Right lung (tissue), 5 donors: ENCODE data around the gene MRI1. TPM values are rescaled to one million over a fixed set of nuclear protein-coding genes. Genes with fewer than 3 reads are reported as not detected.
"Not testable (repeated sequence)": the region's sequence is repeated elsewhere in the genome, so short reads cannot be mapped to it uniquely, and the experiment has no call there.

ENCODE experiments used
- DNase-seq, 2 donors: peaks; one replicate each; pipeline ENCODE4 v3.0.0-alpha.2; 2013
- polyA plus RNA-seq, 5 donors: library from polyadenylated mRNA; unstranded; fragments of 120-200 nt; gene quantifications; one replicate each; pipeline versions ENCODE4 v1.2.1 to v1.2.3, GENCODE V29; 2013; ENCODE audit warnings: inconsistent platforms in 1 of 5, low replicate concordance in 1 of 5; ENCODE audit not compliant: insufficient read length in 5 of 5, insufficient read depth in 1 of 5

The MRI1 gene
- polyA plus RNA-seq, 5 donors, result 42.2 to 70.5 (median 55.0) TPM

DNA sequence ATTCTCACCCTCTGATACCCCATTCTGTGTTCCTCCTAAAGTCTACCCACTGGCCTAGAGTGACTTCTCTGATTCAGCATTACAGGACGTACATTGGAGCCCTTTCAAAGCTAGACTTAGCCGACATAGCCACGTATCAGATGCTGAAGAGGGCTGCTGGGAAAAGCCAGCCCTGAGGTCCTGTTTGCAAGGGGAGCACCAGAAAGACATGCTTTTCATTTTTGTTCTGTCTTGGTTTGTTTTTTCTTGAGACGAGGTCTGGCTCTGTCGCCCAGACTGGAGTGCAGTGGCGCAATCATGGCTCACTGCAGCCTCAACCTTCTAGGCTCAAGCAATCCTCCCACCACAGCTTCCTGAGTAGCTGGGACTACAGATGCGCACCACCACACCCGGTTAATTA is 24.7 kb downstream of the MRI1 start:
- no peak for DNase-seq

- no peak for DNase-seq
These were observed 26.0 kb downstream of the MRI1 start for GRCh38 chr19:13790354-13790753.

DNA sequence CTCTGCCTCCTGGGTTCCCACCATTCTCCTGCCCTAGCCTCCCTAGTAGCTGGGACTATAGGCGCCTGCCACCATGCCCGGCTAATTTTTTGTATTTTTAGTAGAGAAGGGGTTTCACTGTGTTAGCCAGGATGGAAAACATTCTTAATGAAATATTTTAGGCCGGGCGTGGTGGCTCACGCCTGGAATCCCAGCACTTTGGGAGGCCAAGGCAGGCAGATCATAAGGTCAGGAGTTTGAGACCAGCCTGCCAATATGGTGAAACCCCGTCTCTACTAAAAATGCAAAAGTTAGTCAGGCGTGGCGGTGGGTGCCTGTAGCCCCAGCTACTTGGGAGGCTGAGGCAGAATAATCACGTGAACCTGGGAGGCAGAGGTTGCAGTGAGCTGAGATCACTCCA is 29.0 kb downstream of the MRI1 start:
- DNase-seq, result not testable (repeated sequence)

GRCh38 chr19:13794398-13794756 is 30.1 kb downstream of the MRI1 start:
- peak; percentile 89 to 95 for DNase-seq

DNA sequence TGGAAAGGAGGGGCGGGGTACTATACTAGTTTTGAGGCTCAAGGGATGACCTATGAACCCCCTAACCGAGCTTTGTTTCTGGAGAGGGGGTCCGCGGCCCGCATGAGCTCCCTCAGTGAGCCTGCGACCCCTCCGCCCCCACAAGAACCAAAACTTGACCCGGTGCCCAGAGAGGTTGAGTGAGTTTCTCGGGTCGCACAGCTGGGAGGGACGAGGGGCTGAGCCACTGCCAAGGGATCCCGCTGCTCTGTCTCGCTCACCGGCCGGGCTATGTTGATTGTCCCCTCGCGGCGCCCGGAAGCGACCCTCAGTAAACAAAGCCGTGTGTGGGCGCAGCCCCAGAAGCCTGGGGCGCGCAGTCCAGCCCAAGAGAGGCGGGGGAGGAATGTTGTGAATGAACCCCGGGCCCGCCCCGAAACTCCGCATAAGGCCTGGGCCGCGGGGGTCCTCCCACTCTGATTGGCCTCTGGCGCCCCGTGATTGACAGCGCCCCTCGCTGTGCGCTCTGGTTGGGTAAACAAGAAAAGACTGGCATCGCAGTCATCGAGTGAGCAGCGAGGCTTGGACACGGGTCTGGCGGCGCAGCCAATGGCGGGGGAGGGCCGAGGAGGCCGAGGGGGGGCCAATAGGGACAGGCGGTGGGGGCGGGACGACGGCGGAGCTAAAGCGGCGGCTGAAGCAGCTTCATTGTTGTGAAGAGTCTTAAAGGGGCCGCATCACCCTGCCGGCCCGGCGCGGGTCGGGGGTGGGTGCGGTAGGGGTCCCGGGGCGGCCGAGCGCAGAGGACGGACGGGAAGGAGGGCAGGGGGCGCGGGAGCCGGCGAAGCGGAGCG is 30.7 kb downstream of the MRI1 start, which contains the start of gene ZSWIM4:
TSS of gene ZSWIM4 (plus strand) at position 687 of the 833 bp plus-strand sequence. CDS start 206 bp downstream, outside the sequence.
- peak; percentile 99 for DNase-seq

GRCh38 chr19:13795595-13796300 is 31.4 kb downstream of the MRI1 start:
- DNase-seq, result no peak

DNA sequence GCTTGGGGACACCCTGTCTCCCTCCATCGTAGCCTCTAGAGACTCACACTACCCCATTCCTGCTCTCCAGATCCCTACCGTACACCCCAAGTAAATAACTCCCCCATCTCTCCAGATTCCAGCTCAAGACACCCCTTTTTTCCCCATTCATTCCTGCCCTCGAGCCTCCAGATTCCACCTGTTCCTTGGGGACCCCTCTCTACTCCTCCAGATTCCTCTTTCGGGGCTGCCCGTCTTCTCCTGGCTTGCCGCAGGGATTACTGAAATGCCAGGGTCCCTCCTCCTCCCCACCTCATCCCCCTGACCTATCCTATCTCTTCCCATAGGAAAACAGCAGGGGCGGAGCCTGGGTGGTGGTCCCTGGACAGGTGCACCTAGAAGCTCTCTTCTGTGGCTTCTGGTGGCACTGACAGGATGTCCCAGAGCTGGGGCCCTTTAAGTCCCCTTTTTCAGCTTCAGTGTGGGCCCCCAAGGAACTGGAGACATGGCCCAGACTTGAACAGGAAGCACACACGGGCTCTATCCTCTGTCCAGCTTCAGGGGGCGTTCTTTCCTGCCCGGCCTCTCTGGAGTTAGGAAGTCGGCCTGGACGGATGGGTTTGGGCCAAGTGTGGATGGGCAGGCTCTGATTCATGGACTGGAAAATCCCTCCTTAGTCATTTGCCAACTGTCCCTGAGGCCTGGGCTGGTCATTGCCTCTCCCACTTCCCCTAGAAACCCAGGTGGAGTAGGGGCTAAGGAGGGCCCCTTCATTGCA is 32.2 kb downstream of the MRI1 start:
- no peak for DNase-seq

- no peak for DNase-seq
These were observed 32.7 kb downstream of the MRI1 start for GRCh38 chr19:13797058-13797440.

DNA sequence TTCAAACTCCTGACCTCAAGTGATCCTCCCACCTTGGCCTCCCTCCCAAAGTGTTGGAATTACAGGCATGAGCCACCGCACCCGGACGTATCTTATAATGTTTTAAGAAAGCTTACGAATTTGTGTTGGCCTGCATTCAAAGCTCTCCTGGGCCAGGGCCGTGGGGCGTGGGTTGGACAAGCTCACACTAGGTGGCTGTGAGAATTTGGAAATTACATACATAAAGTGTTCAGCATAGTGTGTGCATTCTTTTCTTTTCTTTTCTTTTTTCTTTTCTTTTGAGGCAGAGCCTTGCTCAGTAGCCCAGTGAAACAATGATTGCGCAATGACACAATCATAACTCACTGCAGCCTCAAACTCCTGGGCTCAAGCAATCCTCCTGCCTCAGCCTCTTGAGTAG is 33.5 kb downstream of the MRI1 start:
- no peak for DNase-seq

DNA sequence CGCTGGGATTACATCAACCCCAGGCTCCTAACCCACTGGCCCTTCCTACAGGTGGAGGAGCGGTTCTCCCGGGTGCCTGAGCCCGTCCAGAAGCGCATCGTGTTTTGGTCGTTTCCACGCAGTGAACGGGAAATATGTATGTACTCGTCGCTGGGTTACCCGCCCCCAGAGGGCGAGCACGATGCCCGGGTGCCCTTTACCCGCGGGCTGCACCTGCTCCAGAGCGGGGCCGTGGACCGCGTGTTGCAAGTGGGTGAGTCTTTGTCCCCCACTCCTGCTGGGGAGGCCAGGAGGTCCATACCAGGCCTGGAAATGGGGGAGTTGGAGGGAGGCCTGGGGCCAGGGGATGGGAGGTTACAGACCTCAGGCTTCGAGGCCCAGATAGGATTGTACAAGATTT is 35.3 kb downstream of the MRI1 start:
- no peak for DNase-seq

DNA sequence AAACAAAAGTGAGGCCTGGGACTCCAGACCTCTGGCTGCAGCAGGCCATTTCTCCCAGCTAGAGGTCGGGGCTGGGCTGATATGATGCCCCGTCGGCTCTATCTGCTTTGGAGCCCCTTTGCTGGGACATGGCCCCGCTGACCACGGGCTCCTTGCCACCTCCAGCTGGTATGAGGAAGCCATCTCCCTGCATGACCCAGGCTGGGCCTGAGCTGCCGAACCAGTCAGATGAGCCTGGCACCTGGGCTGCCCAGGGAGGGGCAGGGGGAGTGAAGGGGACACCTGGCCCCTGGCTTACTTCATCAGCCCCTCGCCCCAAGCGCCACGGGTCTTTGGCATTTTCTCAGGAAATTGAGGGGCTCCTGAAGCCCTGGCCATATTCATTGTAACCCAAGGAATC is 38.7 kb downstream of the MRI1 start:
- no peak for DNase-seq

DNA sequence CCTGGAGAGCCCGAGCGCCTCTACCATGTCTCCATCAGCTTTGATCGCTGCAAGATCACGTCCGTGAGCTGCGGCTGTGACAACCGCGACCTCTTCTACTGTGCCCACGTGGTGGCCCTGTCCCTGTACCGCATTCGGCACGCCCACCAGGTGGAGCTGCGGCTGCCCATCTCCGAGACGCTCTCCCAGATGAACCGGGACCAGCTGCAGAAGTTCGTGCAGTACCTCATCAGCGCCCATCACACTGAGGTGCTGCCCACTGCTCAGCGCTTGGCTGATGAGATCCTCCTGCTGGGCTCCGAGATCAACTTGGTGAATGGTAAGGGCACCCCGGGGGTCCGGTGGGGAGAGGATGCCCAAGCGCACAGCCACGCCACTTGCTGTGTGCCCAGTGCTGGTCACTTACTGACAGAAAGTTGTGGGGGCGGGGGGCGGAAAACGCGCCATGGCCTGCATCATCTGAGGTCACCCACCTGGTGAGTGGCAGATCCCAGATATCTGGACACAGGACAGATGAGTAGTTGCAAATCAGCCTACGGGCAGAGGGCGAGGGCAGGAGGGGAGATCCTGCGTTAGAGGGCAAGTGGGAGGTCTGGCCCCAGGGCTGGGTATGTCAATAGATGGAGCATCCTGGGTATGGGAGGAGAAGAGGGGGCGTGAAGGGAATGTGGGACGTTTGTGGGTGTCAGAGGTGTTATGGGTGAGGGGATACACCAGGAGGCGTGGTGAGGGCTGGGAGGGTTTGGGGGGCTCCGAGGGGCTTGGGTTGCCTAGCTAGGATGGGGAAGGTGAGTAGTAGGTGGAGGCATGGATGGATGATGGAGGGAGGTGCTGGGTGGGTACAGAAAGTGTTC is 40.7 kb downstream of the MRI1 start:
- DNase-seq, result peak in 1 of 2 donors; percentile 33

GRCh38 chr19:13806728-13807127 is 42.4 kb downstream of the MRI1 start:
- DNase-seq, result no peak

- DNase-seq, result no peak
These were observed 43.2 kb downstream of the MRI1 start for GRCh38 chr19:13807421-13808021.

- DNase-seq, result no peak
These were observed 44.5 kb downstream of the MRI1 start for GRCh38 chr19:13808856-13809255.

GRCh38 chr19:13812544-13812943 is 48.2 kb downstream of the MRI1 start:
- DNase-seq, result no peak

- no peak for DNase-seq
These were observed 48.8 kb downstream of the MRI1 start for GRCh38 chr19:13813147-13813546.

DNA sequence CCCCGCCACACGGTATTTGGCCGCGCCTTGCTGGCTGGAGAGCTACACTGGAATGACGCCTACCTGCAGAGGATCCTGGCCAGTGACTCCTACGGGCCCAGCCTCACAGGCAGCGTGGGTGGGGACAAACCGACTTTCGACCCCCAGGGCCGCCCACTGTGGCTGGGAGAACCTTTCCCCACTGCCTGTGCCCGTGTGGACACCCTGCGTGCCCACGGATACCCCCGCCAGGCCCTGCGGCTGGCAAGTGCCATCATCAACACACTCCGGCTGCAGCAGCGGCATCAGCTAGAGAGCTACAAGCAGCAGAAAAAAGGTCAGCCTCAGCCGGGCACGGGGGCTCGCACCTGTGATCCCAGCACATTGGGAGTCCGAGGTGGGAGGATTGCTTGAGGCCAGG is 50.2 kb downstream of the MRI1 start:
- DNase-seq, result no peak

- DNase-seq, result no peak
These were observed 52.8 kb downstream of the MRI1 start for GRCh38 chr19:13817018-13817614.

- DNase-seq, result no peak
These were observed 53.5 kb downstream of the MRI1 start for GRCh38 chr19:13817615-13818371.
